K562 (cell line): ENCODE data around the gene DHRS2. TPM values are rescaled to one million over a fixed set of nuclear protein-coding genes. Genes with fewer than 3 reads are reported as not detected.

Experiments used
- ATF1 ChIP-seq, 2 experiments: fragments of 450-650 bp in 1 of 2; IDR thresholded peaks; 2 replicates each; pipeline ENCODE4 v1.6.1; 2016; ENCODE audit warnings: missing compliant biosample characterization in 1 of 2, missing genetic modification characterization in 1 of 2
- E2F5 ChIP-seq: sonication (generic); formaldehyde crosslinking; IDR thresholded peaks from 2 replicates; pipeline ENCODE4 v1.8.0; 2022; ENCODE audit warnings: mild to moderate bottlenecking, missing genetic modification reagents
- RAD21 ChIP-seq, 2 experiments: fragments of 250-450 bp in 1 of 2; fragments of 450-650 bp in 1 of 2; sonication (Bioruptor Pico) in 1 of 2; formaldehyde crosslinking in 1 of 2; IDR thresholded peaks in 1 of 2; conservative IDR thresholded peaks in 1 of 2; 2 replicates each; pipeline versions ENCODE4 v1.4.0 to v1.8.0; 2020 to 2022; ENCODE audit warnings: mild to moderate bottlenecking in 2 of 2, moderate library complexity in 1 of 2
- STAG1 ChIP-seq: sonication (generic); formaldehyde crosslinking; IDR thresholded peaks from 2 replicates; pipeline ENCODE4 v1.5.0; 2020; ENCODE audit warnings: missing genetic modification reagents, borderline replicate concordance
- ZNF263 ChIP-seq: sonication (generic); formaldehyde crosslinking; IDR thresholded peaks from 2 replicates; pipeline ENCODE4 v1.8.0; 2022; ENCODE audit warnings: mild to moderate bottlenecking, missing genetic modification reagents, borderline replicate concordance
- polyA plus RNA-seq, 8 experiments: library from polyadenylated mRNA; depleted of rRNA in 4 of 8; stranded (reverse) in 5 of 8; unstranded in 3 of 8; fragments of >200 nt; fragmentation: Nextera tagmentation in 2 of 8; fragmentation: Illumina TruSeq in 1 of 8; extraction: Ambion mirVana in 2 of 8; extraction: Trizol in 1 of 8; gene quantifications; 2 replicates each; pipeline versions ENCODE4 v1.2.1 to v1.2.3, GENCODE V29; 2011 to 2014; ENCODE audit warnings: inconsistent platforms in 1 of 8, missing spikeins in 1 of 8
- total RNA-seq, 7 experiments: library from RNA; depleted of rRNA in 6 of 7; stranded (reverse); fragments of >200 nt in 6 of 7; fragmentation: Illumina TruSeq in 2 of 7; extraction: Trizol in 2 of 7; gene quantifications; 2 replicates each; pipeline versions ENCODE4 v1.2.1 to v1.2.3, GENCODE V29; 2011 to 2021; ENCODE audit warnings: low replicate concordance in 1 of 7
- TF ChIP-seq, protein P1 (sequence below), 2 experiments: fragments of 450-650 bp; formaldehyde crosslinking in 1 of 2; IDR thresholded peaks; 2 replicates each; pipeline versions ENCODE4 v1.4.0 to v1.6.1; 2014 to 2020; ENCODE audit warnings: mild to moderate bottlenecking in 2 of 2, borderline replicate concordance in 1 of 2, low read depth in 1 of 2
- TF ChIP-seq, protein P2 (sequence below), 3 experiments: IDR thresholded peaks in 2 of 3; conservative IDR thresholded peaks in 1 of 3; 2 replicates each; pipeline ENCODE4 v1.5.1; 2011 to 2012; ENCODE audit warnings: low read length in 3 of 3, mild to moderate bottlenecking in 3 of 3, control low read depth in 2 of 3, improper control_type of control experiment in 1 of 3, inconsistent platforms in 1 of 3, low read depth in 1 of 3, mixed read lengths in 1 of 3, moderate library complexity in 1 of 3; ENCODE audit not compliant: insufficient read depth in 2 of 3

Gene DHRS2
- total and polyA plus RNA-seq, 9 of the 15 experiments (the other 6 are each of a cell fraction or from before 2014, with no cell fraction given), result 2.9 to 96.8 (median 64.4) TPM

DNA sequence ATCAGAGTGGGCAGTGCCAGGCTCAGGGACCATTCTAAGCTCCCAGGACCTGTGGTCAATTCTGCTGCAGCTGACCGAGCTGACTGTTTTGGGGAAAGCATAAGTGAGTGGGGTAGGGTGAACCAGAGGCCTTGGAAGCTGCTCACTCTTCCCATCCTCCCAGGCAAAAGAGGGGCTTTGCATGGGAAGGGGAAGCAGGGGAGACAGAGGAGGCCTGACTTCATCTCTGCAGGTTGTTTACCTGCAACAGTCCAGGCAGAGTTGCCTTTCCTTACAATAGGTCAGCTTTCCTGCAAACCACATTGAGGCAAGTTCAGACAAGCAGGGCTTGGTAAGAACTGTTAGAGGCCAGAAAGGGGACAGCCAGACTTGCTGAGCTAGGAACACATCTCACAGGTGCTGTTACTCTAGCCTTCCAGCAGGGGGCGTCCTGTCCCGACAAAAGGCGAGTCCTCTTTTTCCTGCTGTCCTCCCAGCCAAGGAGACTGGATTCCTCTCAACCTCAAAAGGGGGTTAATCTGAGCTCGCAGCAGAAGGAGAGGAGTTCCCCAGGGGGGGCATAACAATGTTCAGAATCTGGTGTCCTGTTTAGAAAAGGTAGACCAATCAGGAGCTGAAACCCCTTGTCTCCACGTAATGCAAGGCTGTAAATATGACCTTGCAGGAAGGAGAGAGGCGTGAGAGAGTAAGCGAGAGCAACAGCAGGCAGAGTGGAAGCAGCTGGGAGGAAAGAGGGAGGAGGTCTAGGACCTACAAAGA is 4.3 kb upstream of the DHRS2 start (continued):
- TF ChIP-seq, protein P1, sequence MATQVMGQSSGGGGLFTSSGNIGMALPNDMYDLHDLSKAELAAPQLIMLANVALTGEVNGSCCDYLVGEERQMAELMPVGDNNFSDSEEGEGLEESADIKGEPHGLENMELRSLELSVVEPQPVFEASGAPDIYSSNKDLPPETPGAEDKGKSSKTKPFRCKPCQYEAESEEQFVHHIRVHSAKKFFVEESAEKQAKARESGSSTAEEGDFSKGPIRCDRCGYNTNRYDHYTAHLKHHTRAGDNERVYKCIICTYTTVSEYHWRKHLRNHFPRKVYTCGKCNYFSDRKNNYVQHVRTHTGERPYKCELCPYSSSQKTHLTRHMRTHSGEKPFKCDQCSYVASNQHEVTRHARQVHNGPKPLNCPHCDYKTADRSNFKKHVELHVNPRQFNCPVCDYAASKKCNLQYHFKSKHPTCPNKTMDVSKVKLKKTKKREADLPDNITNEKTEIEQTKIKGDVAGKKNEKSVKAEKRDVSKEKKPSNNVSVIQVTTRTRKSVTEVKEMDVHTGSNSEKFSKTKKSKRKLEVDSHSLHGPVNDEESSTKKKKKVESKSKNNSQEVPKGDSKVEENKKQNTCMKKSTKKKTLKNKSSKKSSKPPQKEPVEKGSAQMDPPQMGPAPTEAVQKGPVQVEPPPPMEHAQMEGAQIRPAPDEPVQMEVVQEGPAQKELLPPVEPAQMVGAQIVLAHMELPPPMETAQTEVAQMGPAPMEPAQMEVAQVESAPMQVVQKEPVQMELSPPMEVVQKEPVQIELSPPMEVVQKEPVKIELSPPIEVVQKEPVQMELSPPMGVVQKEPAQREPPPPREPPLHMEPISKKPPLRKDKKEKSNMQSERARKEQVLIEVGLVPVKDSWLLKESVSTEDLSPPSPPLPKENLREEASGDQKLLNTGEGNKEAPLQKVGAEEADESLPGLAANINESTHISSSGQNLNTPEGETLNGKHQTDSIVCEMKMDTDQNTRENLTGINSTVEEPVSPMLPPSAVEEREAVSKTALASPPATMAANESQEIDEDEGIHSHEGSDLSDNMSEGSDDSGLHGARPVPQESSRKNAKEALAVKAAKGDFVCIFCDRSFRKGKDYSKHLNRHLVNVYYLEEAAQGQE (IDR thresholded peaks at IDR 0.05; ENCODE audit: borderline replicate concordance), result peak; percentile 50; the same call in 1 of the 2 replicates
- TF ChIP-seq, protein P1 (CRISPR knock-in tag; IDR thresholded peaks at IDR 0.05; ENCODE audit: low read depth), result no peak
- TF ChIP-seq RAD21 (CRISPR knock-in tag; conservative IDR thresholded peaks at IDR 0.05 in 1 of 2, IDR thresholded peaks at IDR 0.05 in 1 of 2), result peak; percentile 70 to 81
- TF ChIP-seq STAG1 (CRISPR knock-in tag), result peak; percentile 64; the same call in 1 of the 2 replicates
- TF ChIP-seq E2F5 (CRISPR knock-in tag), result no peak
- no peak for TF ChIP-seq ATF1 (CRISPR knock-in tag; IDR thresholded peaks at IDR 0.05)
- 0 out of 2 replicates have a peak, but pooled peaks have one; percentile 16 for TF ChIP-seq ATF1 (tag; IDR thresholded peaks at IDR 0.05)
- TF ChIP-seq, protein P2, sequence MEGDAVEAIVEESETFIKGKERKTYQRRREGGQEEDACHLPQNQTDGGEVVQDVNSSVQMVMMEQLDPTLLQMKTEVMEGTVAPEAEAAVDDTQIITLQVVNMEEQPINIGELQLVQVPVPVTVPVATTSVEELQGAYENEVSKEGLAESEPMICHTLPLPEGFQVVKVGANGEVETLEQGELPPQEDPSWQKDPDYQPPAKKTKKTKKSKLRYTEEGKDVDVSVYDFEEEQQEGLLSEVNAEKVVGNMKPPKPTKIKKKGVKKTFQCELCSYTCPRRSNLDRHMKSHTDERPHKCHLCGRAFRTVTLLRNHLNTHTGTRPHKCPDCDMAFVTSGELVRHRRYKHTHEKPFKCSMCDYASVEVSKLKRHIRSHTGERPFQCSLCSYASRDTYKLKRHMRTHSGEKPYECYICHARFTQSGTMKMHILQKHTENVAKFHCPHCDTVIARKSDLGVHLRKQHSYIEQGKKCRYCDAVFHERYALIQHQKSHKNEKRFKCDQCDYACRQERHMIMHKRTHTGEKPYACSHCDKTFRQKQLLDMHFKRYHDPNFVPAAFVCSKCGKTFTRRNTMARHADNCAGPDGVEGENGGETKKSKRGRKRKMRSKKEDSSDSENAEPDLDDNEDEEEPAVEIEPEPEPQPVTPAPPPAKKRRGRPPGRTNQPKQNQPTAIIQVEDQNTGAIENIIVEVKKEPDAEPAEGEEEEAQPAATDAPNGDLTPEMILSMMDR (IDR thresholded peaks at IDR 0.05 in 2 of 3, conservative IDR thresholded peaks at IDR 0.05 in 1 of 3; ENCODE audit: insufficient read depth in 2 of 3, low read depth in 1 of 3, low read length in 3 of 3), result peak; percentile 74 to 89 (median 82)
- peak; percentile 81 for TF ChIP-seq ZNF263 (CRISPR knock-in tag)
- TF ChIP-seq, all 486 proteins: peak for 12
